DND-41 (cell line): ENCODE measurements around the gene EXTL2.

Experiments
- EZH2 ChIP-seq: IDR thresholded peaks from 3 replicates; pipeline ENCODE4 v1.6.1; 2012; ENCODE audit warnings: borderline replicate concordance, low read depth, mild to moderate bottlenecking, moderate library complexity, low read length, inconsistent platforms; ENCODE audit not compliant: severe bottlenecking
- TF ChIP-seq, protein P1 (sequence below): IDR thresholded peaks from 2 replicates; pipeline ENCODE4 v1.5.1; 2012; ENCODE audit warnings: borderline replicate concordance, low read length, moderate library complexity, mild to moderate bottlenecking; ENCODE audit not compliant: poor library complexity, severe bottlenecking; ENCODE audit errors: extremely low read depth

GRCh38 chr1:100927276-100927675 lies 32.6 kb upstream of the EXTL2 start:
- TF ChIP-seq, protein P1, sequence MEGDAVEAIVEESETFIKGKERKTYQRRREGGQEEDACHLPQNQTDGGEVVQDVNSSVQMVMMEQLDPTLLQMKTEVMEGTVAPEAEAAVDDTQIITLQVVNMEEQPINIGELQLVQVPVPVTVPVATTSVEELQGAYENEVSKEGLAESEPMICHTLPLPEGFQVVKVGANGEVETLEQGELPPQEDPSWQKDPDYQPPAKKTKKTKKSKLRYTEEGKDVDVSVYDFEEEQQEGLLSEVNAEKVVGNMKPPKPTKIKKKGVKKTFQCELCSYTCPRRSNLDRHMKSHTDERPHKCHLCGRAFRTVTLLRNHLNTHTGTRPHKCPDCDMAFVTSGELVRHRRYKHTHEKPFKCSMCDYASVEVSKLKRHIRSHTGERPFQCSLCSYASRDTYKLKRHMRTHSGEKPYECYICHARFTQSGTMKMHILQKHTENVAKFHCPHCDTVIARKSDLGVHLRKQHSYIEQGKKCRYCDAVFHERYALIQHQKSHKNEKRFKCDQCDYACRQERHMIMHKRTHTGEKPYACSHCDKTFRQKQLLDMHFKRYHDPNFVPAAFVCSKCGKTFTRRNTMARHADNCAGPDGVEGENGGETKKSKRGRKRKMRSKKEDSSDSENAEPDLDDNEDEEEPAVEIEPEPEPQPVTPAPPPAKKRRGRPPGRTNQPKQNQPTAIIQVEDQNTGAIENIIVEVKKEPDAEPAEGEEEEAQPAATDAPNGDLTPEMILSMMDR: no peak
- no peak for TF ChIP-seq EZH2
